Pancreas (tissue), 10 donors: ENCODE data around the gene MPPED1. TPM values are rescaled to one million over a fixed set of nuclear protein-coding genes. Genes with fewer than 3 reads are reported as not detected.

ENCODE experiments used
- ATAC-seq, 4 donors: fragments of 200-7000 bp; cut with Tn5 transposase; one replicate each; pipeline versions ENCODE4 v1.8.0 to v1.9.1; 2020; ENCODE audit warnings: mild to moderate bottlenecking in 4 of 4, moderate library complexity in 4 of 4
- DNase-seq, 6 donors: peaks; one replicate each; pipeline ENCODE4 v3.0.0-alpha.2; 2020
- FAIRE-seq: peaks from 2 replicates; lab custom pipeline; 2012; peaks lifted over from hg19 to GRCh38; lab: Jason Lieb, UNC
- H3K27ac ChIP-seq, 4 donors: fragments of 200-600 bp; sonication (generic); 1 replicate in 3 of 4; 2 replicates in 1 of 4; pipeline versions ENCODE4 v1.5.0 to v1.8.0; 2020
- H3K27me3 ChIP-seq, 4 donors: fragments of 200-600 bp; one replicate each; pipeline ENCODE4 v1.8.0; 2021
- H3K36me3 ChIP-seq, 3 donors: fragments of 200-600 bp; sonication (generic) in 1 of 3; one replicate each; pipeline versions ENCODE4 v1.5.0 to v1.8.0; 2020 to 2021
- H3K4me1 ChIP-seq, 3 donors: fragments of 200-600 bp; one replicate each; pipeline ENCODE4 v1.8.0; 2021
- H3K4me3 ChIP-seq, 4 donors: fragments of 200-600 bp; sonication (generic) in 2 of 4; one replicate each; pipeline versions ENCODE4 v1.5.0 to v1.8.0; 2020 to 2021
- H3K9me3 ChIP-seq, 4 donors: fragments of 200-600 bp; one replicate each; pipeline ENCODE4 v1.8.0; 2021
- CTCF ChIP-seq, 4 donors: fragments of 200-600 bp; sonication (generic) in 3 of 4; IDR thresholded peaks; one replicate each; pipeline versions ENCODE4 v1.5.0 to v1.8.0; 2021; ENCODE audit warnings: antibody characterized with exemption in 4 of 4
- WGBS, 2 donors: extraction: QIAGEN DNeasy Blood & Tissue Kit; methylation state at CpG; one replicate each; pipeline ENCODE4 v1.1.7; 2013; 5-methylcytosine and 5-hydroxymethylcytosine counted together
- intact Hi-C, 3 donors: fragments of 100-400 bp; cut with DNase I; formaldehyde crosslinking; loops; one replicate each; pipeline versions ENCODE4 v1.11.1 to v1.14.2; 2022
- polyA plus RNA-seq, 2 donors: library from polyadenylated mRNA; stranded (reverse); fragments of 200-250 nt; gene quantifications; one replicate each; pipeline ENCODE4 v1.2.3, GENCODE V29; 2013
- total RNA-seq, 6 donors: library from RNA; stranded (reverse); fragmentation: NEBNext Ultra II Directional in 4 of 6; extraction: Animal tissue kit (Norgen Biotek cat#: 25700) in 4 of 6; gene quantifications; one replicate each; pipeline versions ENCODE4 v1.2.1 to v1.2.4, GENCODE V29; 2021 to 2023
- donor health status: healthy with polysubstance abuse.
- donor health status: DM: no; HTN: no; CAD: no; lungs with moderate emphysema.
- donor health status: DM: no; HTN: no; CAD: no.
- donor health status: control.
- donor health status: control.
- donor health status: Bipolar disorder and iron deficiency.
- donor health status: DM: yes; HTN: yes; CAD: no.
- donor health status: DM: no; HTN: no; CAD: no.
- donor health status: DM: no; HTN: no; CAD: no.
- donor health status: DM: yes; HTN: yes; CAD: no.

The MPPED1 gene
- total and polyA plus RNA-seq, 8 donors, result 0.05 TPM; not detected in 7

- no peak for TF ChIP-seq CTCF (IDR thresholded peaks at IDR 0.05)
- FAIRE-seq, result no peak
- Histone ChIP-seq H3K36me3 (no peaks in the 10 kb centered on the region), H3K4me1 (no peaks in the 10 kb centered on the region), H3K4me3 (no peak overlapping the region), H3K27ac (no peak overlapping the region), H3K9me3 (no peaks in the 10 kb centered on the region), H3K27me3 (no peaks in the 10 kb centered on the region)
- intact Hi-C loops, result no loop called here
- 71 to 83% methylated on average over 18 of the region's 18 CpGs for WGBS, 2 donors
- no peak for DNase-seq
- ATAC-seq, result no peak
These were observed 129.9 kb downstream of the MPPED1 start for GRCh38 chr22:43541462-43542407.

GRCh38 chr22:43542681-43543521 lies 131.1 kb downstream of the MPPED1 start:
- FAIRE-seq (no peak), ATAC-seq (no peak), DNase-seq (no peak)
- WGBS, 2 donors, result 84 to 89% methylated on average over 23 of the region's 23 CpGs
- Histone ChIP-seq H3K9me3 (no peaks in the 10 kb centered on the region), H3K4me1 (no peaks in the 10 kb centered on the region), H3K27me3 (no peaks in the 10 kb centered on the region), H3K27ac (no peak overlapping the region), H3K36me3 (no peaks in the 10 kb centered on the region), H3K4me3 (no peak overlapping the region)
- TF ChIP-seq CTCF (IDR thresholded peaks at IDR 0.05), result no peak
- intact Hi-C loops, result no loop called here

GRCh38 chr22:43543522-43544288 lies 131.9 kb downstream of the MPPED1 start:
- ATAC-seq (no peak), DNase-seq (no peak), FAIRE-seq (no peak)
- Histone ChIP-seq H3K27me3 (no peaks in the 10 kb centered on the region), H3K4me3 (no peak overlapping the region), H3K9me3 (no peaks in the 10 kb centered on the region), H3K4me1 (no peaks in the 10 kb centered on the region), H3K27ac (no peak overlapping the region), H3K36me3 (no peaks in the 10 kb centered on the region)
- TF ChIP-seq CTCF (IDR thresholded peaks at IDR 0.05), result no peak
- intact Hi-C loops, result no loop called here
- whole genome bisulfite sequencing, 2 donors, result 79 to 91% methylated on average over 10 to 12 of the region's 12 CpGs

- 65 to 82% methylated on average over 4 of the region's 4 CpGs for WGBS, 2 donors
- DNase-seq, result no peak
- Histone ChIP-seq H3K9me3 (no peaks in the 10 kb centered on the region), H3K4me3 (no peak overlapping the region), H3K27ac (no peak overlapping the region), H3K27me3 (no peaks in the 10 kb centered on the region), H3K36me3 (no peaks in the 10 kb centered on the region), H3K4me1 (no peaks in the 10 kb centered on the region)
- no peak for TF ChIP-seq CTCF (IDR thresholded peaks at IDR 0.05)
- no peak for ATAC-seq
- intact Hi-C loops, result no loop called here
- FAIRE-seq, result no peak
These were observed 132.5 kb downstream of the MPPED1 start for GRCh38 chr22:43544289-43544673.
